Stimulated activated CD8-positive, alpha-beta memory T cell treated with anti-CD3 and anti-CD28 coated beads, Interleukin-4, amount 100 ng/mL, for 1 hour (primary cell): Measurements from ENCODE around the gene ESPNL.

Experiments
- DNase-seq, 2 donors: peaks; one replicate each; pipeline ENCODE4 v3.0.0-alpha.2; 2020; ENCODE audit warnings: low read depth in 2 of 2, low spot score in 1 of 2

ESPNL gene

GRCh38 chr2:238098901-238099713, 1.0 kb upstream of the ESPNL start:
- no peak for DNase-seq

- DNase-seq: no peak
Measured at GRCh38 chr2:238099714-238100048, 459 bp upstream of the ESPNL start.

- no peak for DNase-seq
Measured at GRCh38 chr2:238100821-238101771, 956 bp downstream of the ESPNL start.

DNA sequence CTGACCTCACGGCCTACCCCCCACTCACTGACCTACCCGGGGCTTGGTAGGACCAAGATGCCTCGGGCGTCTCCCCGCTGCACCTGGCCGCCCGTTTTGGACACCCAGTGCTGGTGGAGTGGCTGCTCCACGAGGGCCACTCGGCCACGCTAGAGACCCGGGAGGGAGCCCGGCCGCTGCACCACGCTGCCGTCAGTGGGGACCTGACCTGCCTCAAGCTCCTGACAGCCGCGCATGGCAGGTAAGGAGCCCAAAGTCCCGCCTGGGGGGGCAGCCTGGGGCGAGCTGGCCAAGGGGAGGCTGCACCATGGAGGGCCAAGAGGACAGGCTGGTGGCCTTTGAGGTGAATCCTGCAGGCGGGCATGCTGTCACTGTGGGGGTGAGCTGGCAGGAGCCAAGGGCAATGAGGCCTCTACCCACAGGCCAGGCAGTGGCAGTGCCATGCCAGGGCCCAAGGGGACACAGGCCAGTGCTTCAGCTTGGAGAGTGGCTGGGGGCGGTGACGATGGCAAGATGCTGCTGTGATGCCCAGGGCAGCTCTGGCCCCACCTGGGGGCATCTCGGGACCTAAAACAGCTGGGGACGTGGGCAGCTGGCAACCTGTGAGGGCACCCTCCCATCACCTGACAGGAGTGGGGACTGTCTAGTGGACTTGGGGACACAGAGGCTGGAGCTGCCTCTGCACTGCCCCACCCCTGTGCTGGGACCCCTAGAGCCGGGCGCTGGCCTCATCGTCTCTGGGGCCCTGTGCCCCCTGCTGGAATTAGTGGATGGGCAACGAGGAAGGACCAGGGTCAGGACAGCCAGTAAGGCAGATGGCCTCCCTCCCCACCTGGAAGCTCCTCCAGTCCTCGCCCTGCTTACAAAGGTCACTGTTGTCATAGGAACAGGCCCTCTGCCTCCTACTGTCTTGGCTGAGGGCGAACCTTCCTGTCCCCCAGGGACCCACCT, 2.0 kb downstream of the ESPNL start:
- no peak for DNase-seq

GRCh38 chr2:238102865-238103264, 2.7 kb downstream of the ESPNL start:
- no peak for DNase-seq

GRCh38 chr2:238103465-238104225, 3.5 kb downstream of the ESPNL start:
- DNase-seq: no peak

- no peak for DNase-seq
Measured at GRCh38 chr2:238104226-238104690, 4.1 kb downstream of the ESPNL start.

- DNase-seq: no peak
Measured at GRCh38 chr2:238104691-238105371, 4.7 kb downstream of the ESPNL start.

DNA sequence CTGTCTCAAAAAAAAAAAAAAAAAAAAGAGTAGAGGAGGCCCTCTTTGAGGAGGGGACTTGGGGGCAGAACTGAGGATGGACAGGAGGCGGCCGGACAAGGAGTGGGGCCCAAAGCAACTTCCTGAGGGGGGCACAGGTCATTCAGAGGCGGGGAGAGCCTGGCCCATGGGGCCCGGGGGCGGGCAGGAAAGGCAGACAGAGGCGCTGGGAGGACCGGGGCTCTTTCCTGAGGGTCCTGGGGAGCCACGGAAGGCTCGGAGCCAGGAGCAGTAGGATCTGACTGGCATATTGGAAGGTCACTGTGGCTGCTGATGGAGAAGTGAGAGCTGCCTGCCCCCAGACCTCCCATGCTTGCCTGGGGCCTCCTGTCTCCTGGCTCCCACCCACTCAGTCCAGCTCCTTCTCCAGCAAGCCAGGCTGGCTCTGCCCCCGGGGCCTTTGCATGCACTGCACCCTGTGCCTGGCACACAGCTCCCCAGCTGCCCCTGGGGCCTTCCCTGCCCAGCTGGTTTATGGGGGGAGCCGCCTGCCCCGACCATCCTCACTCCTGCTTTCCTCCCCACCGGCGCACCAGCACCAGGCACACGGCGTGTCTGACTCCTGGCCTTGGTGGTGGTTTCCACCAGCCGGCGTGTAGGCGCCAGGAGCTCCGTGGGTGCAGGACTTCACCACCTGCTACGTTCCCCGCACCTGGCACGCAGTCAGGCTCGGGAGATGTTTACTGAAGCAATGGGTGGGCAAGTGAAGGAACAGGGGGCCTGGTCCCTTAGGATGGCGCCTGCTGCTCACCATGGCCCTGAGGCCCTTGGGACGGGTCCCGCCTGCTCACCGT, 5.6 kb downstream of the ESPNL start:
- no peak for DNase-seq

GRCh38 chr2:238106339-238106697, 6.2 kb downstream of the ESPNL start:
- no peak for DNase-seq

- no peak for DNase-seq
Measured at GRCh38 chr2:238106698-238107524, 6.8 kb downstream of the ESPNL start.

- DNase-seq: no peak
Measured at GRCh38 chr2:238107525-238108422, 7.6 kb downstream of the ESPNL start.

- DNase-seq: no peak
Measured at GRCh38 chr2:238108423-238109183, 8.5 kb downstream of the ESPNL start.

GRCh38 chr2:238113611-238114010, 13.5 kb downstream of the ESPNL start:
- DNase-seq: no peak

DNA sequence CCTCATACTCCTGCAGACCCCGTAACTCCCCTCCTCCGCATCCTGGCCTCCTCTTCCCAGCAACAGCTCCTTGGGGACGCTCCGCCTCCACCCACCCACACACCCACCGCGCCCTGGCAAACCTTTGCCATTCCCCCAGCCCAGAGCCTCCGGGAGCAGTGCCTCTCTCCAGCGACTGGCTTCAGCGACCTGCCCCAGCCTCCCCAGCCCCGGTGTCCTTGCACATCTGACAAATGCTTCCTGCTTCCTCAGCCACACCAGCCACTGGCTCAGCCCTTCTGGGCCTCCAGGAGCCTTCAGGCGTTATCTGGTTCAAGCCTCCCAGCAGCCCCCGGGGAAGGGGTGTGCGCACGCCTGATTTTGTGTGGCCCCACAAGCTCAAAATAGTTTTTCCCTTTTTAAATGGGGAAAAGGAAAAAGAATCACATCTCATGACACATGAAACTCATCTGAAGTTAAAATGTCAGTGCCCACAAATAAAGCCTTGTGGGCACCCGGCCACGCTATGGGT, 14.2 kb downstream of the ESPNL start:
- no peak for DNase-seq
